GM21576 (cell line): ENCODE data around the gene GDF11.

ENCODE experiments used
- ATAC-seq: cut with Tn5 transposase; IDR thresholded peaks from one replicate; pipeline ENCODE4 v1.9.1; 2021; ENCODE audit warnings: mild to moderate bottlenecking, moderate library complexity; ENCODE audit not compliant: unreplicated experiment

Gene GDF11

DNA sequence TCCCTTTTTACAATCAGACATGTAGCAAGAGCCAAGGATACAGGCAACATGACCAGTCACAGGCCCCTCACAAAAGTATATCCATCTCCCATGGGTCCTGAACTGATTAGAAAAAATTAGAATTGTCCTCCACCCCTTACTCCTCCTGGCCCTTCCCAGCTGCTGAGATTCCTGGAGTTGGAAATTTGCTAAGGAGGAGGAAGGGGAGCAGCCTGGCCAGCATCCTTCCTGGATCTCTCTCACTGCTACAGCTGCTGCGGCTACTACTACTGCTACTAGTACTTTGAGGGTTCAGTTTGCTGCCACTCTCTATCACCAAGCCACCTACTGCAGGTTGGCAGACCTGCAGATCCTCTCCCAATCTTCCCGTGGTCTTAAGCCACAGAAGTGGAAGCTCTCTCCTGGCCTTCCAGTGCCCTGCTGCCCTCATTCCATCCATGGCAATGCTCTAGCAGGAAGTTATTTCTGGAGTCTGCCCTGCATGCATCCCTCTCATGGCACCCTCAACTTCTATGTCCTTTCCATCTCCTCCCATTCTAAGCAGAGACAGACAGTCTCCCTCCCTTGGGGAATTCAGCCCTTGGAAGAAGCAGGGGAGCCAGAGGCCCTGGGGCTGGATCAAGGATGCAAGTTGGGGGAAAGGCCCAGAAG, 36.2 kb upstream of the GDF11 start:
- ATAC-seq, result no peak

DNA sequence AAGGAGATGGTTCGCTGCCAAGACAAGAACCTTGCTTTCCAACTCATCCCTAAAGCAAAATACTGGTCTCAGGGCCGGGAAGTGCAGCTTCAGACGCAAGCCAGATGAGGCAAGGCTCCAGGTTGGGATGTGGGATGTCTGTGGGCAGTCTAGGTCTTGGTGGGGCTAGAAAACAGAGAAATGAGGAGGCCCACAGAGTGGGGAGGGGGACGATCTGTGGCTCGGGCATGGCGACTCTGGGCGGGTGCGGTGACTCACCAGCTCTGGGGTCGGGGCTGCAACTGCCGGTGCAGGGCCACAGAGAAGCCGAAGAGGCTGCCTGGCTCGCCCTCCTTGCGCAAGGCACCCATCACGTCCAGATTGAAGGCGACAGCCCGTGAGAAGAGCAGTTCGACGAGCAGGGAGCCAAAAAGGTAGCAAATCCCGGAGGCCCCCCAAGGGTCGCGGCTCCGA, 35.7 kb upstream of the GDF11 start:
- no peak for ATAC-seq

DNA sequence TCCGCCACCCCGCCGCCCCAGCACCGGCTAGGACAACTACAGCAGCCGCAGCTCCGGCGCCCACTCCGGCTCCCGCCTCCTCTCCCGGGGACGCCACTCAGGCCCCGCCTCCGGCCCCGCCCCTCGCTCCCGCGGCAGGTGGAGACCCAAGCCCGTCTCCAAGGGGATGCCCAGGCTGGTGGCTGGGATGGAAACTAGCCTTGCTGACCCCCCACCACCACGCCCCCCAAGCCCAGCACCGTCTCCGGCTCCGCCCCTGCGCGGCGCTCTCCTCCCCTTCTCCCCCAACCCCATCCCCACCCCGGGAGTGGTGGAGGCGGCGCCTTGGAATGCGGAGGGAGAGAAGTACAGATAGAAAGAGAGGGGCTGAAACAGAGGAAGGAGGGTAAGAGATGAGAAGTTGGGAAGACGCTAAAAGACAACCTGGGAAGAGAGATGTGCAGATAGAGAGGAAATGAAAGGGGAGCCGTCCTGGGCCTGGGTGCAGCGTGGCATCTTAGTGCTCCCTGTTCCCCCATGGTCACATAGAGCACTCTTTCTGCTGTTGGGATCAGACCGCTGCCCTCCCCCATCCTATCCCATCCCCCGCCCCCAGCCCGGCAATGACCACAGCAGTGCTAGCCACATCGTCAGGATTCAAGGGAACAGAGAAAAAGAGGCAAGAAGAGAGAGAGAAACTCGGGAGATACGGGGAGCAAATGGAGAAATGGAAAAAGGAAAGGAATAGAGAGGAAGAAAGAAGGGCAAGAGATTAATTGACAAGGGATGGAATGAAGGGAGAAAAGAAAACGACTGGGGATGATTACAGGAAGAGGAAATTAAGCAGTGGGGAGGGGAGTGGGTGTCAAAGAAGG, 34.9 kb upstream of the GDF11 start, which contains the start of gene ITGA7:
TSS of gene ITGA7 (minus strand) at position 64 of the 854 bp plus-strand sequence. CDS start 222 bp downstream, outside the sequence.
- peak; percentile 61 for ATAC-seq

DNA sequence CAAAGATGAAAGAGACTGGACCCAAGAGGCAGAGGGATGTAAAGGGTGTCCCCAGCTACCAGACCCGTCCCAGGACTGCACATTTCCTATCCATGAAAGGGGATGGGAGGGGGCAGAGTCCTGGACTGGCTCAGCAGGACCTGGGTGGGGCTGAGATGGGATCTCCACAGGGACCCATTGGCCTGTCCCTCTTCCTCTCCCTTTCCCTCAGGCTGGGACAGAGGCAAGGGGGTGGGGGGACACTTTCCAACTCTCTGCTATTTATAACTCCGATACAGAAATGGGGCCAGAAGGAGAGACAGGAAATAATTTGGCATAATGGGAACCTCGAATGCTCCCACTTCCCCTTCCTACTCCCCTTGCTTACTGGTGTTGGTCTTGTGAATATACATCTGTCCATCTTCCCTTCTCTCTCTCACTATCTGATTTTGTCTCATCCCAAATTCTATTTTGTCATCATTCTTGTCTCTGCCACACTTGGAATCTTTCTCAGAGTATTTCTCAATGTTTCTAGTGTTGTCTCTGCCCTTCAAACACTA, 34.2 kb upstream of the GDF11 start:
- ATAC-seq, result no peak

DNA sequence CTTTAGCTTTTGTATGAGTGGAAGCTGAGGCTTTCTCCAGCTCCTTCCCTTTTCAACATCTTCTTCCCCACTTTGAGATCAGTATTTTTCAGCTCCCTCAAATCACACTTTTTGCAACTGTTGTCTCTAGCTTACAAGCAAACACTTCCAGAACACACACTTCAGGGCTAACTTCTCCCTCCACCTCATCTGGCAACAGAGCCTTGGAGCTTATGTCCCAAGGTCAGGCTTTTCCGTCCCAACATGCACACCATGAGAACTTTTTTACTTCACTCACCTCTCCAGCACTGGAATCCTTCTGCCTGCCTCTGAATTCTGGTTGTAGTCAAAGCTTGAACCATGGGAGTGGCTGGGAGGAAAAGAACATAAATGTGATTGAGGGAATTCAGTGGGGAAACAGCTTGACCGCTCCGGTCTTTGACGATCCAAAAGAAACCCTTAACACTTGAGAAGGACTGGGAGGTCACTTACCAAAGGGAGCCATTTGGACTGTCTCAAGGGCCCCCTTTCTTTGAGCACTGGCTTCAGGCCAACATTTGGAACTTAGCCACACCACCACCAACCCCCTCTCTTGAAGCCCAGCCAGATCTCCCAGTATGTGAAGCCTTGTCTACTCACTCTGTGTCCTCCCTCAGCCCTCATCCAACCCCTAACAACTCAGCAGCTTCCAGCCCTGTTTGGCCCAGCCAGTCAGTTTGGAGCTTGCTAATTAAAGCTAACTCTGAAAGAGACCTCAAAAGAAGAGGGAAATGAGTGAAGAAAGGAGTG, 31.0 kb upstream of the GDF11 start:
- ATAC-seq, result no peak

DNA sequence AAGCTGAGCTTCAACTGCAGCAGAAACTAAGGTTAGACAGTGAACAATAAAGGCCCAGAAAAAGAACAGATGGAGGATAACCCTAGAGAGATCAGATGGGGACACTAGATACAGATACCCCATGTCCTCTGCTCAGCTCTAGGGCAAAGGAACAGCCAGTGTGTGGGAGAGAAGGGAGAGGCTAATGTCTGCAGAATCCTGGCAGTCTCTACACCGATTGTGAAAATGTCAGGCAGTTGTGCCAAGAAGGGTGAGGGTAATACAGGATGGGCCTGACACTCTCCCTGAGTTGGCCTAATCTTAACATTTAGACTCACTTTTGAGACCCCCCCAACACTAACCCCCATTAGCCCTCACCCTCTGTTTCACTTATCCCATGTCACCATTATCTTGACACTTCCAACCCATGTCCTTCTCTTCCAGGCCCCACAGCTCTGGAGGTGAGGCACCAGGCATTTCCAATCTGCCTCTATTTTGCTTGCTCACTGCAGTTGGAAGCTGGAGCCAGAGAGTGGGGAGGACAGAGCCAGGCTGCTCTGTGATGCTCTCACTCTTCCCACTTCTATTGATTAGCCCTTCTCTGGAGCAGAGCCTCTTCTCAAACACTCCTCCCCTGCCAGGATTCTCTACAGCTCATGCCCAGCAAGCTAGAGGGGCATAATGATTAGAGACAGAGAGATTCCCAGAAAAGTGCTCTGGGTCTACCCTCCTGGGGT, 30.1 kb upstream of the GDF11 start:
- ATAC-seq, result no peak

DNA sequence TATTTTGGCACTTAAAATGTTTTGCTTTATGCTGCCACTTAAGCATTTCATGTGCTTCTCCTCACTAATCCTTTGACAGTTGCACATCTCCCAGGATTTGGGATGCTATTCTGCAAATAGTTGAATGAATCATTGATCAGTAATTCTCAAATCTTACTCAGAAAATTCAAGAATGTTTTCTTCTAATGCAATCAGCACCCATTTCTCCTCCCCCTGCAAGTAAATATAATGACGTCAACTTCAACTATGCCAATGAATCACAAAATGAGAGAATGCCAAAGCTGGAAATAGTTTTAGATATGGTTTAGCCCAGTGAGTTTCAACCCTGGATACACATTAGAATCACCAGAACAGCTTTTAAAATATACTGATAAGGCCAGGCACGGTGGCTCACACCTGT, 29.2 kb upstream of the GDF11 start:
- no peak for ATAC-seq

DNA sequence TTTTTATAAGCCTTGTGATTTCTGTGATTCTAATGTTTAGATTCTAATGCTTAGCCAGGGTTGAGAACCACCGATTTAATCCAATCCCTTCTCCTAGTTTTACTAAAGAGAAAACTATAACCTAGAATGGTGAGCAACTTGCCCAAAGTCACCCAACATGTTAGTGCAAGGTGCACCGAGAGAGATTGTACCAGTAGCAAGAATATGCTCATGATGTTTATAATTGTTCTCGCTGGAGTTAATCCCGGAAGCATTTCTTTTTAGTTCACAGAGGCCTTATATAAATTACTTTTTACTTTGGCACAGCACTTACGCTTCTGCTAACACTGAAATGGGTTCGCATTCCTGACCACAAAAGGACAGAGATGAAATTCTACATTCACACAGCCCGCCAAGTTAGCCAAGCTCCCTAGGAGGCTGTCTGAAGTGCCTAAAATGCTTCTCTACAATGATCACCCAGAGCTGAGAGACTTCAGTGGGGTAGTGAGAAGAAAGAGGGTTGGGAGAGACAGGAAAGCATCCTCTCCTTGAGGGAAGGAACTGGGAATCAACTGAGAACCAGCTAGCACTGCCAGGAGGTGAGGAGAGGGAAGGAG, 27.7 kb upstream of the GDF11 start:
- no peak for ATAC-seq

DNA sequence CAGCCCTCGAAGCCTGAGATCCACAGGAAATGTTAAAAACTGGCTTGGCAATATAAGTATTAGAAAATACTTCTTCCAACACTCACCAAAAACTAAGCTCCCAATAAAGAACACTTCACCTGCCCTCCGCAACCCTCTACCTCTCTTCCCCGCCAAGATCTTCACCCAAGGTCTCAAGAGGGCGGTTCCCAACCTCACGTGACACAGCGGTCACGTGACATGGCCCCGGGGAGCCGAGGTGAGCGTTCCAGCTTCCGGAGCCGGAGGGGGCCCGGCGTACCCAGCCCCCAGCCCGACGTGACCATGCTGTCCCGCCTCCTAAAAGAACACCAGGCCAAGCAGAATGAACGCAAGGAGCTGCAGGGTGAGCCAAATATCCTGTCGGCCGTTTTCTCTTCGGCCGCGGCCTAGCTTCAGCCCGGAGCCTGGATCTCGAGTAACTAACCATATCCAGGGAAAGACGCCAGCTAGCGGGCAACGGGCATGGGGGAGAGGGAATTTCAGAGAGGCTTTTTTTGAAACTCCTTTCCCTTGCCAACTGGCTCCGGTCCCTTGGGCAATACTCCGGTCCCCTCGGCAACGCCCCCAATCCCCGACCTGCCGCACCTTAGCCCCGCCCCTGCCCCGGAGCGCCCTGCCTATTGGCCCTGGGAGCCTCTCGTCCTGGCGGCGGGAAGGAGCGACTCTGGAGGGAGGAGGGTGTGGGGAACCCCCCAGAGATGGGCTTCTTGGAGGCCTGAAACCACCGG, 26.9 kb upstream of the GDF11 start, which contains the start of gene BLOC1S1:
TSS of gene BLOC1S1 (plus strand) at position 214 of the 749 bp plus-strand sequence. CDS start at position 220, 6 bp downstream.
- peak; percentile 87 for ATAC-seq

DNA sequence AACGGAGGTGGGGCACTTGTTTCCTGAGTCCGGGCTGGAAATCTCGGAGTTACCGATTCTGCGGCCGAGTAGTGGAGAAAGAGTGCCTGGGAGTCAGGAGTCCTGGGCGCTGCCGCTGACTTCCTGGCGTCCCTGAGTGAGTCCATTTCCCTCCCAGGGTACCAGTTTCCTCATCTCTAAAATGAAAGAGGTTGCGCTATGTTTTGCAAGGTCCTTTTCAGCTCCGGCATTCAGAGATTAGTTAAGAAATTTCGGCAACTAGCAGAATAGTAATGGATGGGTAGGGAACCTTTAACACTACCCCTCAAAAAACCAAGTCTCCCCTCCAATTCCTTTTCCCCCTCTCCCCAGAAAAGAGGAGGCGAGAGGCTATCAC, 26.4 kb upstream of the GDF11 start:
- no peak for ATAC-seq

DNA sequence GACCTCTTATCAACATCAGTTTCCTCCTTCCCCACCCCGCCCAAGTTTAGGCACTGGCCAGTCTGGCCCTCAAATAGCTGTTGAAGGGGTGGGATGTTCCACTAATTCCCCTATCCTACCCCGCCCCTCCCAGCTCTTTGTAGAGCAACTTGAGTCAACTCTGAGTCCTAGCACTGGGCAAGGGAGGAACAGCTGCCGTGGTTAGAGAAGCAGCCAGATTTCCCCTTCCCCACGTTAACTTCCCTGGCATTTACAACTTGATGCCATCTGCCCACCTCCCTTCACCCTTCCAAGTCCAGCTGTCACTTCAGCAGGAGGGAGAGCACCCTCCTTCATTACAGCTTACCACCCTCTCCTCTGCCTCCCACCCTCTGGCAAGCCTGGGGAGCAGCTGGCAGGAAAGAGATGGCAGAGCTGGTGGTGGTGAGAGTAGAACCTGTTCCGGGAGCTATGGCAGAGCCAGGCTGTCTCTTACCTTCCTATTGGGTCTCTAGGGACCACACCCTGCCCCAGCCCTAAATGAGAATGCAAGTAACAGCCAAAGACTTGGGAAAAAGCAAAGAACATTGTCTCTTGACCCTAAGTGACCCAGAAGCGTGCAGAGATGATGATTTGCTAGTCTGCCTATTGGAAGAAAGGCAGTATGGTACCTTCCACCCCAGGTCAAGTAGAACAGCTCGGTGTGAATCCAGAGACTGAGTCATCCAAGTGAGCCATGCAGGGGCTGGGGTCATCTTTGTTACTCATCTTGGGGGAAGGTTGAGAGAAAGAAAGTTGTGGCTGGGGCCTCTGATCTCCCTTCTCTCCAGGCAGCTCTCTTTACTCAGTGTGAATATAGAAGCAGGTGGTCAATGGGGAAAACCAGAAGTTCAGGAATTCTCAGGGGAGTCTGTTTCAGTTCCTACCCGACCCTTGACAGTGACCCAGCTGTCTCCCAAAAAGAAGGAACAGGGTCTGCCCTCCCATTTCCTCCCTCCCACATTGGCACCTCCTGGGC, 25.6 kb upstream of the GDF11 start:
- no peak for ATAC-seq

DNA sequence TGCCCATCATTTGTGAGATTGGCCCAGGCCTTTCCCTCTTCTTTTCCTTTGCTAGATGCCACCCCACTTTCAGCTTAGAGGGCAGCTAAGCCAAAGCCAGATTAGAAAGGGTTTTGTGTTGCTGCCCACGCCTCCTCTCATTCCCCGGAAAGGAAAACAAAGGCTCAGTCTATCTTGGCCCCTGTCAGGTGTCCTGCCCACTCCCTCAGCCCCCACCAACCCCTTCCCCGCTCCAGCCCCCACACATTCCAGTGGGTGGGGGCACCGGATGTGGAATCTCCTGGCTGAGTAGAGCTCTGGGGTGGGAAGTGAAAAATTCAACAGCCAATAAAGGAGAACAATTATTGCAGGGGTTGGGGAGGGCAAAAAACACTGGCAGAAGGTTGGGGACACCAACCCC, 24.9 kb upstream of the GDF11 start:
- no peak for ATAC-seq

DNA sequence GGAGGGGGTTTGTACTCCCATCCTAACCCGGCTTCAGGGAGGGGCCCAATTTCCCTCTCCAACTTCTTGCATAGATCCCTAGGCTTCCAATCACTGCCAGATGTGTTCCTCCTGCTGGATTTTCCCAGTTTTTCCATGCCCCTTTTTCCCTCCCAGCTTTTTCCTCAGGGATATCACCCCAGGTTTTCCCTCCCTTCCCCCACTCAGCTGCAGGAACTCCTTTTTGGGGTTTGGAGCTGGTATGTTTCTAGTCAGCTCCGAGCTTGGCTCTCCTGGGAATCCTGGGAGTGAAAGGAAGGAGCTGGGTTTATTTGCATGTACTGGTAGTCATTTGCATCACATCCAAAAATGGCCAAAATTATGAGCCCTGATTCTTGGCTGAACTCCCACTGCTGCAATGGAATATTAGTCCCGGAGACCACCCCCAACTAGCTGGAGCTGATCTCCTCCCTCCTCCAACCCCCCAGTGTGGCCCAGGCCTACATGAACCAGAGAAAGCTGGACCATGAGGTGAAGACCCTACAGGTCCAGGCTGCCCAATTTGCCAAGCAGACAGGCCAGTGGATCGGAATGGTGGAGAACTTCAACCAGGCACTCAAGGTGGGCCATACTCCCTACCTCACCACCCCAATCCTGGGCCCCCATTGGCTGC, 24.2 kb upstream of the GDF11 start:
- ATAC-seq, result no peak

DNA sequence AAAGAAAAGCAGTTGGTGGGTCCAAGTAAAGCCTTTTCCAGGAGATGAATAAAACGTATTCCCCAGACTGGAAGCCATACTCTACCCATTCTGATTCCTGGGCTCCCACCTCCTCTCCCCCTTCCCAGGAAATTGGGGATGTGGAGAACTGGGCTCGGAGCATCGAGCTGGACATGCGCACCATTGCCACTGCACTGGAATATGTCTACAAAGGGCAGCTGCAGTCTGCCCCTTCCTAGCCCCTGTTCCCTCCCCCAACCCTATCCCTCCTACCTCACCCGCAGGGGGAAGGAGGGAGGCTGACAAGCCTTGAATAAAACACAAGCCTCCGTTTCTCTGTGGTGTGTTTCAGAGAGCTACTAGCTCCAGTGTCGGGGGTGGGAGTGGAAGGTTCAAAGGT, 23.6 kb upstream of the GDF11 start:
- no peak for ATAC-seq

DNA sequence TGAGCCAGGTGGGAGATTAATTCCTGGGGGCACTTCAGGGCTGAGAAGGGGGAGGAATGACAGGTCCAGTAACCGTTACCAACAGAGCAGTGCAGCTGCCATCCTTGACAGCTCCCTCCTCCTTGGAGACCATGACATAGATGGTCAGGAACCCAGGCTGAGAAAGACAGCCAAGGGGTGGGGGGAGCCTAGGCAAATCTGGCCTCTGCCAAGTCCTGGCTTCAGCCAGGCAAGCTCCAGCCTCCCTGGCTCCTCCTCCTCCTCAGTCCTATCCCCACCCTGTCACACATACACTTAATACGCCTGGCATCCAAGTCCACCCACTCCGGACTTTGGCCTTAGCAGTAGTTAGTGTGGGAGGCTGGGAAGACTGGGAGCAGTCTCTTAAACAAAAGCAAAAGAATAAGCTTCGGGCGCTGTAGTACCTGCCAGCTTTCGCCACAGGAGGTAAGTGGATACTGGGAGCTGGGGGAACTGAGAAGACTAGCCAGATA, 22.8 kb upstream of the GDF11 start, which contains the start of gene RDH5:
TSS of gene RDH5 (plus strand) at position 323 of the 494 bp plus-strand sequence. CDS start 792 bp downstream, outside the sequence.
- no peak for ATAC-seq

DNA sequence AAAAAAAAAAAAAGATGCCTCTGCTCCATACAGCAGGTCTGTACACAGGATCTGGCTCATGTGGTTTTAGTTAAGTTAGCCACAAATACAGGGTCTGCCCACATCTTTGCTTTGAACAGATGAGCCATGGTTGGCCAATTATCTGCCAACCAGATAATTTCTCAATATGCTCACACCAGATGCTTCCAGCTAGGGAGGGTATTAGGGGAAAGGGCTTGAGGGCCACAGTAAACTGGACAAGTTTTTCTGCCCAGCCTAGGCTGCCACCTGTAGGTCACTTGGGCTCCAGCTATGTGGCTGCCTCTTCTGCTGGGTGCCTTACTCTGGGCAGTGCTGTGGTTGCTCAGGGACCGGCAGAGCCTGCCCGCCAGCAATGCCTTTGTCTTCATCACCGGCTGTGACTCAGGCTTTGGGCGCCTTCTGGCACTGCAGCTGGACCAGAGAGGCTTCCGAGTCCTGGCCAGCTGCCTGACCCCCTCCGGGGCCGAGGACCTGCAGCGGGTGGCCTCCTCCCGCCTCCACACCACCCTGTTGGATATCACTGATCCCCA, 22.0 kb upstream of the GDF11 start:
- no peak for ATAC-seq

DNA sequence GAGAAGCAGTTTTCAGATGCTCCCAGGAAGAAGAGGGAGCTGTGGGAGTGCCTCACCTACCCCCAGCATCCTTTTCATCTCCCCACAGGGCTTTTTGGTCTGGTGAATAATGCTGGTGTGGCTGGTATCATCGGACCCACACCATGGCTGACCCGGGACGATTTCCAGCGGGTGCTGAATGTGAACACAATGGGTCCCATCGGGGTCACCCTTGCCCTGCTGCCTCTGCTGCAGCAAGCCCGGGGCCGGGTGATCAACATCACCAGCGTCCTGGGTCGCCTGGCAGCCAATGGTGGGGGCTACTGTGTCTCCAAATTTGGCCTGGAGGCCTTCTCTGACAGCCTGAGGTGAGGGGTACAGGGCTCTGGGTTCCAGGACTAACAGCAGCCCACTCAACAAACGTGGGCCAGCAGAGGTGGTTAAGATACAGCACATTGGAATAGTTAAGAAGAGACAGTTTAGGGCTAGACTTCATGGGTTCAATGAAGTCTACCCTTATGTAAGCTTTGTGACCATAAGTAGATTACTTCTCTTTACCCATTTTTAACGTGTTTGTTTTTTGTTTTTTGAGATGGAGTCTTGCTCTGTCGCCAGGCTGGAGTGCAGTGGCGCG, 21.2 kb upstream of the GDF11 start:
- no peak for ATAC-seq
